Muscle of leg (tissue), 11 donors: ENCODE results near the gene MYOF. TPM values are rescaled to one million over a fixed set of nuclear protein-coding genes. Genes with fewer than 3 reads are reported as not detected.
A peak's percentile ranks its signal among the peaks of the same experiment; 100 is the strongest.
"Not testable (repeated sequence)": the region's sequence is repeated elsewhere in the genome, so short reads cannot be mapped to it uniquely, and the experiment has no call there.

Experiments
- DNase-seq: peaks from one replicate; pipeline ENCODE4 v3.0.0; 2013
- H3K27ac ChIP-seq: one replicate; pipeline ENCODE4 v1.5.1; 2013; ENCODE audit warnings: mild to moderate bottlenecking, low read length, control low read depth
- H3K27me3 ChIP-seq: one replicate; pipeline ENCODE4 v1.6.1; 2013; ENCODE audit warnings: low read length; ENCODE audit not compliant: control insufficient read depth, insufficient read depth
- H3K36me3 ChIP-seq: one replicate; pipeline ENCODE4 v1.6.1; 2013; ENCODE audit warnings: low read length; ENCODE audit not compliant: control insufficient read depth, insufficient read depth
- H3K4me1 ChIP-seq: one replicate; pipeline ENCODE4 v1.6.1; 2013; ENCODE audit warnings: low read length; ENCODE audit not compliant: control insufficient read depth, insufficient read depth
- H3K4me3 ChIP-seq: one replicate; pipeline ENCODE4 v1.5.1; 2013; ENCODE audit warnings: low read length, control low read depth
- H3K9me3 ChIP-seq: replicated peaks from 2 replicates; pipeline ENCODE4 v1.6.1; 2013; ENCODE audit warnings: low read depth, low read length; ENCODE audit not compliant: control insufficient read depth
- WGBS: methylation state at CpG from one replicate; pipeline ENCODE4 v1.1.5; 2013; ENCODE audit warnings: missing lambda C conversion rate; ENCODE audit not compliant: insufficient coverage; 5-methylcytosine and 5-hydroxymethylcytosine counted together
- polyA plus RNA-seq, 8 donors: library from polyadenylated mRNA; unstranded; fragments of 120-200 nt; gene quantifications; one replicate each; pipeline versions ENCODE4 v1.2.1 to v1.2.3, GENCODE V29; 2013; ENCODE audit warnings: inconsistent platforms in 1 of 8, low replicate concordance in 1 of 8; ENCODE audit not compliant: insufficient read length in 8 of 8, insufficient read depth in 1 of 8
- total RNA-seq: library from RNA; stranded (reverse); fragments of 120-200 nt; gene quantifications from one replicate; pipeline ENCODE4 v1.2.4, GENCODE V29; 2013

Gene MYOF
- total and polyA plus RNA-seq, 9 donors, result 37.6 to 85.0 (median 55.2) TPM

GRCh38 chr10:93363891-93364648 lies 118.1 kb downstream of the MYOF start:
- Histone ChIP-seq H3K27ac (no peak overlapping the region), H3K4me1 (no peaks in the 10 kb centered on the region), H3K36me3 (peaks cover 37% of the 10 kb centered on the region), H3K4me3 (no peak overlapping the region), H3K9me3 (no peaks in the 10 kb centered on the region), H3K27me3 (no peaks in the 10 kb centered on the region)
- no peak for DNase-seq
- WGBS, result 74% methylated on average over 15 of the region's 22 CpGs

DNA sequence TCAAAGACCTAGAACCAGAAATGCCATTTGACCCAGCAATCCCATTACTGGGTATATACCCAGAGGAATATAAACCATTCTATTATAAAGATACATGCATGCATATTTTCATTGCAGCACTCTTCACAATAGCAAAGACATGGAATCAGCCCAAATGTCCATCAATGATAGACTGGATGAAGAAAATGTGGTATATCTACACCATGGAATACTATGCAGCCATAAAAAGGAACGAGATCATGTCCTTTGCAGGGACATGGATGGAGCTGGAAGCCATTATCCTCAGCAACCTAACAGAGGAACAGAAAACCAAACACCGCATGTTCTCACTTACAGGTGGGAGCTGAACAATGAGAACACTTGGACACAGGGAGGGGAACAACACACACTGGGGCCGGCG lies 123.7 kb downstream of the MYOF start:
- not testable (repeated sequence) for H3K27me3 ChIP-seq, H3K9me3 ChIP-seq, DNase-seq, H3K4me3 ChIP-seq, H3K4me1 ChIP-seq, H3K27ac ChIP-seq
- WGBS, result no CpG with 5 or more reads among the region's 4 CpGs
- H3K36me3 ChIP-seq, result peaks cover 34% of the 10 kb centered on the region

DNA sequence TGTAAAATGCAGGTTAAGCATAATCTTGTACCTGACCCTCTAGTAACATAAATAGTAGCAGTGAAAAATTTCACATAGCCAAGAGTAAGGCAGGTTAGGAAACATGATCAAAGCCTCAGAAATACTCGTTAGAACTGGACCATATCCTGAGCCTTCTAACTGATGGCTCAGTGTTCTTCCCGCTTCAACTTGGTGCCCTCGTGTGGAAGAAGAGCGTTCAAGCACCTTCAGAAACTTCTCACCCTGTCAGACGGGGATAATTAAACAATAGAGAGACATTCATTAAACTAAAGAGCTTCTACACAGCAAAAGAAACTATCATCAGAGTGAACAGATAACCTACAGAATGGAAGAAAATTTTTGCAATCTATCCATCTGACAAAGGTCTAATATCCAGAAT lies 124.5 kb downstream of the MYOF start:
- Histone ChIP-seq H3K27me3 (no peaks in the 10 kb centered on the region), H3K4me1 (no peaks in the 10 kb centered on the region), H3K27ac (no peak overlapping the region), H3K36me3 (peaks cover 34% of the 10 kb centered on the region), H3K4me3 (no peak overlapping the region), H3K9me3 (no peaks in the 10 kb centered on the region)
- no peak for DNase-seq
- 0% methylated on average over 2 of the region's 5 CpGs for WGBS

DNA sequence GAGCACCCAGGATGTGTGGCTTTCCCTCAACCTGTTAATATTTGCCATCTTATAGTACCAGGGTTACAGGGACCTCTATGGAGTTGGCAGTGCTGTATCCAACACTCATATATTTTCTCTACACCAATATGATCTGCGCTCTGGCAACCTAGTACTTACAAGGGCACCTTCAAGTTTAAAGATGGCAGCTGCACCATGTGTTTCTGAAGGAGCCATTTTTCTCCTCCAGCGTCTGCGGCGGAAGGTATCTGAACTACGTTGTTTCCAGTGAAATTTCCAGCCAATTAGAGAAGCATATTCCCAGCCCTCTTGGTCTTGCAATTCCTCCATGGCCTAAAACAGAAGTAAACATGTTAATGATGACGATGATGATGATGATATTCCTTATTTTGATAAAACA lies 125.6 kb downstream of the MYOF start:
- Histone ChIP-seq H3K36me3 (peaks cover 40% of the 10 kb centered on the region), H3K9me3 (no peaks in the 10 kb centered on the region)
- 100% methylated on average over 1 of the region's 6 CpGs for WGBS

DNA sequence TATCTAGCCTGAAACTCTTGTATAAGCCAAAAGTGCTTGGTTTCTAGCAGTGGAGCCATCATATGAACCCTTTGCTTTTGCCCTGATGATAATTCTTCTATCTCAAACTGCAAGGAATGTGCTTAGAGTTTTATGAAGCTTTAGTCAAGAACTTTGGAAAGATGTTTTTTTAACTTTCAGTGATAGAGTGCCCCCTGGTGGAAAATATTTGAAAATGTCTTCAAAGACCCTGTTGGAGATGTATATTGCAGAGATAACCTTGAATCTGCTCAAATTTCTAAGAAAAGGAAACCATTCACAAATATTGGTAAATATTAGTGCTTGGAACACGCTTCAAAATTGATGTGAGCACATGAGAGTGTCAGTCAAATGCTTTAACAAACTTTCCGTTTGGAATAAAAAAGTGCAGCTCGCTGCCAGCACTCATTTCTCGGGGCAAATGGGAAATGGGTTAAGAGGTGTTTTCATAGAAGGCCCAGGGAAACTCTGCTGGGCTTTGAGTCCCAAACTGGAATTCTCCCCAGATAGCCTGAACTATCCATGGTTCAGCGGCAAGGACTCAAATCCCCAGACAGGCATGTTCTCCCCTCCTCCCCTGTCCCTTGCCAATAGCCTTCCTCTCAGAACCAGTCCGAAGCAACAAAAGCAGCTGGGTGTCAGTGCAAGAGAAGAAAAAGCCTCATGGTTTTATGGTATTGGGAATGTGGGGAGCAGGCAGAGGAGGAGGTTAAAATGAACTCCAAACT lies 129.3 kb downstream of the MYOF start:
- H3K4me1 ChIP-seq, result no peaks in the 10 kb centered on the region
- no CpG with 5 or more reads among the region's 6 CpGs for WGBS
- peak; percentile 67 for DNase-seq

More for the DNA sequence above, 125.6 kb downstream of the MYOF start:
- DNase-seq, result no peak
- Histone ChIP-seq H3K4me1 (no peaks in the 10 kb centered on the region), H3K27ac (no peak overlapping the region), H3K4me3 (no peak overlapping the region), H3K27me3 (no peaks in the 10 kb centered on the region)

GRCh38 chr10:93346694-93347093 lies 135.4 kb downstream of the MYOF start:
- Histone ChIP-seq H3K4me1 (no peaks in the 10 kb centered on the region), H3K4me3 (no peak overlapping the region), H3K36me3 (peaks cover 50% of the 10 kb centered on the region), H3K9me3 (no peaks in the 10 kb centered on the region), H3K27ac (no peak overlapping the region), H3K27me3 (no peaks in the 10 kb centered on the region)
- 29% methylated on average over 2 of the region's 4 CpGs for WGBS
- peak; percentile 21 for DNase-seq

More for the DNA sequence above, 129.3 kb downstream of the MYOF start:
- no peak overlapping the region for H3K27ac ChIP-seq
- H3K36me3 ChIP-seq, result peaks cover 49% of the 10 kb centered on the region
- no peak overlapping the region for H3K4me3 ChIP-seq
- H3K9me3 ChIP-seq, result no peaks in the 10 kb centered on the region
- H3K27me3 ChIP-seq, result no peaks in the 10 kb centered on the region

- no peaks in the 10 kb centered on the region for H3K9me3 ChIP-seq
- DNase-seq, result no peak
- no peaks in the 10 kb centered on the region for H3K4me1 ChIP-seq
- no peak overlapping the region for H3K4me3 ChIP-seq
- 17% methylated on average over 2 of the region's 3 CpGs for WGBS
- no peak overlapping the region for H3K27ac ChIP-seq
- peaks cover 45% of the 10 kb centered on the region for H3K36me3 ChIP-seq
- no peaks in the 10 kb centered on the region for H3K27me3 ChIP-seq
Measured at GRCh38 chr10:93346108-93346507, 136.0 kb downstream of the MYOF start.

GRCh38 chr10:93344691-93345090 lies 137.4 kb downstream of the MYOF start:
- H3K4me3 ChIP-seq, result no peak overlapping the region
- H3K4me1 ChIP-seq, result no peaks in the 10 kb centered on the region
- H3K27me3 ChIP-seq, result no peaks in the 10 kb centered on the region
- WGBS, result no CpG with 5 or more reads among the region's 3 CpGs
- no peak overlapping the region for H3K27ac ChIP-seq
- H3K9me3 ChIP-seq, result no peaks in the 10 kb centered on the region
- DNase-seq, result no peak
- H3K36me3 ChIP-seq, result peaks cover 43% of the 10 kb centered on the region

DNA sequence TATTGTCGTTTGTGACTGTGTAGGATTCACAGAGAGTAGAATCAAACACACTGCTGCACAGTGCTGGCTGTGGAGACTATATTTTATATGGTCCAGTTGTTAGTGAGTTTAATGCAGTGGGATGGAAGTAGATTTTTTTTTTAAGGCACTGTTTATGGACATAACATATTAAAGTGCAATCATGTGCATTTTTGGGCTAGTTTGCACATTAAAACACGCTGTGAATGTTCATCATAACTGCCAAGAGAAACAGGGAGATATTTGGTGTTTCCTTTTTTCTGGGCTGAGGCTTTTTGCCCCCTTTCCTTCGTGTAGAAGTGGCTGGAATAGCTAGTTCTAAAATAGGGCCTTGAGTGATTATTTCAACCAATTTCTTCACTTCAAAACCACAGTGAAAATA lies 139.2 kb downstream of the MYOF start:
- H3K27me3 ChIP-seq, result no peaks in the 10 kb centered on the region
- WGBS, result 36% methylated on average over 1 of the region's 3 CpGs
- DNase-seq, result peak; percentile 27
- no peaks in the 10 kb centered on the region for H3K9me3 ChIP-seq
- H3K27ac ChIP-seq, result no peak overlapping the region
- no peaks in the 10 kb centered on the region for H3K4me1 ChIP-seq
- H3K4me3 ChIP-seq, result no peak overlapping the region
- peaks cover 35% of the 10 kb centered on the region for H3K36me3 ChIP-seq

DNA sequence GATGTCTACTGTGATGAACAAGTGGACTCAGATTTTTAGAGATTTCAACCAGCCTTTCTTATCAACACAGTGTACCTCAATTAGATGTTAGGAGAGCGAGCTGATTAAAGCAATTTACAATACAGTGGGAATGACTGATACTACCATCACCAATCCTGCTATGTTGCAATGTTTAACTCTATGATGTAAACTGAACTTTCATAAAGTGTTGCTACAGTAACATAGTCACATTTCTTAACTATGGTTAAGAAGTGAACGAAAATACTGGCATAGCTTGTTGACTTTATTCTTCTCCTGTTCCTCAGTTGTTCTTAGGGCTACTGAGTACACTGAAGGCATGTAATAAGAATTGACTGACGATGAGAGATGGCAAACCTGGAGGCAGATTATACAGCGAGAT lies 139.8 kb downstream of the MYOF start:
- no CpG with 5 or more reads among the region's 4 CpGs for WGBS
- DNase-seq, result no peak
- Histone ChIP-seq H3K4me3 (no peak overlapping the region), H3K4me1 (no peaks in the 10 kb centered on the region), H3K27ac (no peak overlapping the region), H3K27me3 (no peaks in the 10 kb centered on the region), H3K36me3 (peaks cover 34% of the 10 kb centered on the region), H3K9me3 (no peaks in the 10 kb centered on the region)
